Upper lobe of left lung (tissue), 4 donors: ENCODE measurements around the gene POM121L2.

Experiments used
- CTCF ChIP-seq, 6 experiments: fragments of 450-650 bp in 4 of 6; fragments of 200-600 bp in 2 of 6; sonication (generic) in 2 of 6; IDR thresholded peaks; one replicate each; pipeline ENCODE4 v1.5.1; 2016 to 2019; ENCODE audit warnings: antibody characterized with exemption in 6 of 6
- POLR2A ChIP-seq, 4 donors: fragments of 450-650 bp; IDR thresholded peaks; one replicate each; pipeline ENCODE4 v1.5.1; 2016 to 2017; ENCODE audit warnings: antibody characterized with exemption in 4 of 4, mild to moderate bottlenecking in 2 of 4
- POLR2AphosphoS5 ChIP-seq, 2 donors: sonication (generic); formaldehyde crosslinking; IDR thresholded peaks; one replicate each; pipeline ENCODE4 v1.5.1; 2017; ENCODE audit warnings: antibody characterized with exemption in 2 of 2

GRCh38 chr6:27290850-27291208, 21.2 kb downstream of the POM121L2 start:
- TF ChIP-seq POLR2A (IDR thresholded peaks at IDR 0.05) = no peak
- TF ChIP-seq CTCF (IDR thresholded peaks at IDR 0.05) = no peak
- no peak for TF ChIP-seq POLR2AphosphoS5 (IDR thresholded peaks at IDR 0.05)
